NCI-H146 treated with DMSO at 0.1 percent for 48 hours (cell line): ENCODE results near the gene DDN.

Experiments used
- DNase-seq: peaks from one replicate; lab custom pipeline; 2025; ENCODE audit not compliant: unreplicated experiment; lab: John Stamatoyannopoulos, UW

The DDN gene

GRCh38 chr12:48985475-48985897 lies 13.7 kb downstream of the DDN start:
- DNase-seq: no peak

- DNase-seq: no peak
Observed at GRCh38 chr12:48982397-48983080, 16.6 kb downstream of the DDN start.

- no peak for DNase-seq
Observed at GRCh38 chr12:48981757-48982157, 17.4 kb downstream of the DDN start.

- DNase-seq: no peak
Observed at GRCh38 chr12:48980953-48981756, 18.0 kb downstream of the DDN start.

GRCh38 chr12:48980389-48980952 lies 18.7 kb downstream of the DDN start:
- no peak for DNase-seq

GRCh38 chr12:48979602-48980388 lies 19.4 kb downstream of the DDN start:
- no peak for DNase-seq

- DNase-seq: no peak
Observed at GRCh38 chr12:48978741-48979601, 20.2 kb downstream of the DDN start.

GRCh38 chr12:48978291-48978740 lies 20.9 kb downstream of the DDN start, which contains the start of gene WNT1:
TSS of gene WNT1 (plus strand) at chr12:48978322. CDS start at chr12:48978651, 329 bp downstream.
- DNase-seq: no peak

- no peak for DNase-seq
Observed at GRCh38 chr12:48977290-48978281, 21.6 kb downstream of the DDN start.

GRCh38 chr12:48973941-48974673 lies 25.1 kb downstream of the DDN start:
- no peak for DNase-seq

GRCh38 chr12:48973531-48973930 lies 25.6 kb downstream of the DDN start:
- no peak for DNase-seq

GRCh38 chr12:48972952-48973483 lies 26.2 kb downstream of the DDN start:
- no peak for DNase-seq

- no peak for DNase-seq
Observed at GRCh38 chr12:48972213-48972951, 26.8 kb downstream of the DDN start.

GRCh38 chr12:48970702-48971334 lies 28.4 kb downstream of the DDN start:
- DNase-seq: no peak

- DNase-seq: no peak
Observed at GRCh38 chr12:48969833-48970701, 29.1 kb downstream of the DDN start.
